GM23248 (cell line): ENCODE results near the gene TAF1L. TPM values are rescaled to one million over a fixed set of nuclear protein-coding genes. Genes with fewer than 3 reads are reported as not detected.

Source experiments
- DNase-seq: peaks from one replicate; pipeline ENCODE4 v3.0.0-alpha.2; 2015
- H2AFZ ChIP-seq: fragments of 200-600 bp; sonication (generic); 2 replicates; pipeline ENCODE4 v1.6.1; 2016; ENCODE audit warnings: antibody characterized with exemption
- H3F3A ChIP-seq: fragments of 200-600 bp; sonication (generic); 2 replicates; pipeline ENCODE4 v1.6.1; 2016; ENCODE audit warnings: mild to moderate bottlenecking, antibody characterized with exemption, mixed run types; ENCODE audit not compliant: insufficient read depth
- H3K27ac ChIP-seq: fragments of 200-600 bp; sonication (generic); 2 replicates; pipeline ENCODE4 v1.5.1; 2016; ENCODE audit warnings: mild to moderate bottlenecking
- H3K27me3 ChIP-seq: fragments of 200-600 bp; sonication (generic); replicated peaks from 2 replicates; pipeline ENCODE4 v1.6.1; 2016; ENCODE audit warnings: mild to moderate bottlenecking; ENCODE audit not compliant: insufficient read depth
- H3K36me3 ChIP-seq: fragments of 200-600 bp; sonication (generic); 2 replicates; pipeline ENCODE4 v1.6.1; 2016; ENCODE audit warnings: low read depth, mild to moderate bottlenecking
- H3K4me1 ChIP-seq: fragments of 200-600 bp; sonication (generic); 2 replicates; pipeline ENCODE4 v1.6.1; 2016; ENCODE audit warnings: mild to moderate bottlenecking; ENCODE audit not compliant: insufficient read depth
- H3K4me2 ChIP-seq: fragments of 200-600 bp; sonication (generic); one replicate; pipeline ENCODE4 v1.6.1; 2016; ENCODE audit warnings: mild to moderate bottlenecking; ENCODE audit not compliant: unreplicated experiment
- H3K4me3 ChIP-seq: fragments of 200-600 bp; sonication (generic); 2 replicates; pipeline ENCODE4 v1.5.1; 2016; ENCODE audit warnings: mild to moderate bottlenecking
- H3K79me2 ChIP-seq: fragments of 200-600 bp; sonication (generic); 2 replicates; pipeline ENCODE4 v1.6.1; 2016; ENCODE audit warnings: mild to moderate bottlenecking; ENCODE audit not compliant: insufficient read depth
- H3K9ac ChIP-seq: fragments of 200-600 bp; sonication (generic); 2 replicates; pipeline ENCODE4 v1.6.1; 2016; ENCODE audit warnings: mild to moderate bottlenecking
- H3K9me2 ChIP-seq: fragments of 200-600 bp; sonication (generic); 2 replicates; pipeline ENCODE4 v1.6.1; 2016; ENCODE audit warnings: mixed run types, mild to moderate bottlenecking, moderate library complexity; ENCODE audit not compliant: insufficient read depth
- H3K9me3 ChIP-seq: fragments of 200-600 bp; sonication (generic); one replicate; pipeline ENCODE4 v1.6.1; 2017; ENCODE audit warnings: low read depth
- H4K20me1 ChIP-seq: fragments of 200-600 bp; sonication (generic); 2 replicates; pipeline ENCODE4 v1.6.0; 2016; ENCODE audit not compliant: insufficient read depth
- EZH2 ChIP-seq: fragments of 200-600 bp; sonication (generic); IDR thresholded peaks from 2 replicates; pipeline ENCODE4 v1.6.1; 2018; ENCODE audit warnings: antibody characterized with exemption, mild to moderate bottlenecking; ENCODE audit not compliant: insufficient read depth, poor library complexity, severe bottlenecking
- EZH2phosphoT487 ChIP-seq: fragments of 200-600 bp; sonication (generic); IDR thresholded peaks from 2 replicates; pipeline ENCODE4 v1.6.1; 2018; ENCODE audit warnings: antibody characterized with exemption, moderate library complexity, mild to moderate bottlenecking, low read depth; ENCODE audit not compliant: insufficient read depth
- WGBS, 2 experiments: methylation state at CpG; one replicate each; pipeline ENCODE4 v1.1.6; 2015 to 2017; ENCODE audit warnings: low lambda C conversion rate in 2 of 2, low coverage in 1 of 2; ENCODE audit errors: missing lambda C conversion rate in 2 of 2; 5-methylcytosine and 5-hydroxymethylcytosine counted together
- in situ Hi-C: fragments of 300-500 bp; cut with MboI; formaldehyde crosslinking; loops from 2 replicates; pipeline ENCODE4 v1.15.0; 2020
- polyA plus RNA-seq: library from polyadenylated mRNA; unstranded; fragments of >200 nt; fragmentation: Nextera tagmentation; extraction: Ambion mirVana; gene quantifications from 2 replicates; pipeline ENCODE4 v1.2.1, GENCODE V29; 2016
- total RNA-seq: library from RNA; depleted of rRNA; stranded (reverse); fragments of >200 nt; shearing (Covaris generic); gene quantifications from 2 replicates; pipeline ENCODE4 v1.2.3, GENCODE V29; 2014; rRNA removed

The TAF1L gene
- total and polyA plus RNA-seq, 2 experiments from 2014 or later, result not detected

GRCh38 chr9:32579706-32580331 is 55.6 kb downstream of the TAF1L start:
- Histone ChIP-seq H3K9ac (no peak overlapping the region), H2AFZ (peak overlapping the region; percentile 0; the same call in 1 of the 2 replicates), H3K4me3 (no peak overlapping the region), H3K36me3 (no peaks in the 10 kb centered on the region), H4K20me1 (no peaks in the 10 kb centered on the region), H3F3A (no peaks in the 10 kb centered on the region), H3K4me2 (no peak overlapping the region), H3K27ac (no peak overlapping the region), H3K79me2 (no peaks in the 10 kb centered on the region), H3K27me3 (no peaks in the 10 kb centered on the region), H3K9me3 (no peaks in the 10 kb centered on the region), H3K4me1 (no peaks in the 10 kb centered on the region), H3K9me2 (no peaks in the 10 kb centered on the region)
- WGBS, 2 experiments, result 15 to 17% methylated on average over 4 of the region's 4 CpGs
- TF ChIP-seq EZH2phosphoT487 (no peak), EZH2 (no peak)
- in situ Hi-C loops, result loop anchor here (5.0 kb wide), 1 partner anchor 392 kb away; no protein-coding TSS in a partner anchor
- peak; percentile 67 for DNase-seq

Other genes with a start within 250 kb of the TAF1L start
- gene RIGI, start 109.5 kb downstream of the TAF1L start, total RNA-seq, result 5.4 and 8.2 TPM in 2 replicates
- 3.9 and 5.1 TPM in 2 replicates for gene RIGI, start 109.5 kb downstream of the TAF1L start, polyA plus RNA-seq
- 0.51 and 4.1 TPM in 2 replicates for gene SMIM27, start 83.3 kb downstream of the TAF1L start, total RNA-seq
- gene SMIM27, start 83.3 kb downstream of the TAF1L start, polyA plus RNA-seq, result 40.1 and 41.4 TPM in 2 replicates
- 26.9 and 28.1 TPM in 2 replicates for gene TOPORS, start 83.1 kb downstream of the TAF1L start, total RNA-seq
- 16.4 and 18.7 TPM in 2 replicates for gene TOPORS, start 83.1 kb downstream of the TAF1L start, polyA plus RNA-seq
- gene NDUFB6, start 62.5 kb downstream of the TAF1L start, total RNA-seq, result 31.8 and 43.6 TPM in 2 replicates
- gene NDUFB6, start 62.5 kb downstream of the TAF1L start, polyA plus RNA-seq, result 172 and 175 TPM in 2 replicates
- gene TMEM215, start 147.9 kb upstream of the TAF1L start, total RNA-seq, result not detected in 2 replicates
- gene TMEM215, start 147.9 kb upstream of the TAF1L start, polyA plus RNA-seq, result not detected in 2 replicates